Stimulated activated CD4-positive, alpha-beta T cell treated with anti-CD3 and anti-CD28 coated beads, Interleukin-15, amount 100 ng/mL, for 24 hours (primary cell): ENCODE measurements around the gene WDR26.

Experiments used
- DNase-seq: peaks from one replicate; pipeline ENCODE4 v3.0.0-alpha.2; 2020

The WDR26 gene

GRCh38 chr1:224348137-224348536, 86.5 kb downstream of the WDR26 start:
- no peak for DNase-seq

- no peak for DNase-seq
Measured at GRCh38 chr1:224343679-224344078, 90.9 kb downstream of the WDR26 start.

- peak; percentile 52 for DNase-seq
Measured at GRCh38 chr1:224340453-224341384, 93.9 kb downstream of the WDR26 start.

- DNase-seq = no peak
Measured at GRCh38 chr1:224339442-224340033, 95.1 kb downstream of the WDR26 start.

GRCh38 chr1:224338150-224338838, 96.3 kb downstream of the WDR26 start:
- no peak for DNase-seq
